ENCODE data around the gene CLEC20A. TPM values are rescaled to one million over a fixed set of nuclear protein-coding genes. Genes with fewer than 3 reads are reported as not detected.

CLEC20A gene
- total RNA-seq, 1 donor from 2014 or later = not detected

GRCh38 chr1:178477841-178478240 is 18.9 kb downstream of the CLEC20A start:
- intact Hi-C loops (cut with micrococcal nuclease) = no loop called here

GRCh38 chr1:178477373-178477772 is 19.4 kb downstream of the CLEC20A start:
- intact Hi-C loops (cut with micrococcal nuclease) = no loop called here

GRCh38 chr1:178472531-178472930 is 24.2 kb downstream of the CLEC20A start:
- intact Hi-C loops (cut with micrococcal nuclease) = no loop called here

GRCh38 chr1:178470411-178470960 is 26.3 kb downstream of the CLEC20A start:
- intact Hi-C loops (cut with micrococcal nuclease) = no loop called here

GRCh38 chr1:178467837-178468236 is 28.9 kb downstream of the CLEC20A start:
- intact Hi-C loops (cut with micrococcal nuclease) = no loop called here

- intact Hi-C loops (cut with micrococcal nuclease) = no loop called here
These were observed 31.8 kb downstream of the CLEC20A start for GRCh38 chr1:178465011-178465410.

- intact Hi-C loops (cut with micrococcal nuclease) = no loop called here
These were observed 32.2 kb downstream of the CLEC20A start for GRCh38 chr1:178464566-178464965.

- intact Hi-C loops (cut with micrococcal nuclease) = no loop called here
These were observed 32.6 kb downstream of the CLEC20A start for GRCh38 chr1:178464141-178464540.

- intact Hi-C loops (cut with micrococcal nuclease) = no loop called here
These were observed 35.1 kb downstream of the CLEC20A start for GRCh38 chr1:178461701-178462100.

GRCh38 chr1:178461104-178461503 is 35.7 kb downstream of the CLEC20A start:
- intact Hi-C loops (cut with micrococcal nuclease) = no loop called here

GRCh38 chr1:178458203-178458602 is 38.6 kb downstream of the CLEC20A start:
- intact Hi-C loops (cut with micrococcal nuclease) = no loop called here

- intact Hi-C loops (cut with micrococcal nuclease) = no loop called here
These were observed 39.1 kb downstream of the CLEC20A start for GRCh38 chr1:178457651-178458050.

- intact Hi-C loops (cut with micrococcal nuclease) = no loop called here
These were observed 40.3 kb downstream of the CLEC20A start for GRCh38 chr1:178456472-178456871.

GRCh38 chr1:178452013-178452412 is 44.8 kb downstream of the CLEC20A start:
- intact Hi-C loops (cut with micrococcal nuclease) = no loop called here

GRCh38 chr1:178451529-178451928 is 45.2 kb downstream of the CLEC20A start:
- intact Hi-C loops (cut with micrococcal nuclease) = no loop called here

GRCh38 chr1:178450871-178451270 is 45.9 kb downstream of the CLEC20A start:
- intact Hi-C loops (cut with micrococcal nuclease) = no loop called here

GRCh38 chr1:178442925-178443324 is 53.8 kb downstream of the CLEC20A start:
- intact Hi-C loops (cut with micrococcal nuclease) = no loop called here

- intact Hi-C loops (cut with micrococcal nuclease) = no loop called here
These were observed 58.3 kb downstream of the CLEC20A start for GRCh38 chr1:178438432-178438831.

GRCh38 chr1:178436899-178437298 is 59.9 kb downstream of the CLEC20A start:
- intact Hi-C loops (cut with micrococcal nuclease) = no loop called here

GRCh38 chr1:178434899-178435435 is 61.8 kb downstream of the CLEC20A start:
- intact Hi-C loops (cut with micrococcal nuclease) = no loop called here

- intact Hi-C loops (cut with micrococcal nuclease) = no loop called here
These were observed 62.4 kb downstream of the CLEC20A start for GRCh38 chr1:178434360-178434759.
